HEK293T (cell line): Measurements from ENCODE around the gene SLC35A3.

ENCODE experiments used
- ARNT ChIP-seq: fragments of 450-650 bp; IDR thresholded peaks from 2 replicates; pipeline ENCODE4 v1.6.1; 2017; ENCODE audit warnings: mild to moderate bottlenecking
- BHLHE40 ChIP-seq: fragments of 450-650 bp; IDR thresholded peaks from 2 replicates; pipeline ENCODE4 v1.6.1; 2016; ENCODE audit warnings: mild to moderate bottlenecking, moderate library complexity, borderline replicate concordance
- ELF4 ChIP-seq: fragments of 450-650 bp; IDR thresholded peaks from 2 replicates; pipeline ENCODE4 v1.6.1; 2017; ENCODE audit warnings: antibody characterized with exemption
- FOXA1 ChIP-seq: fragments of 450-650 bp; IDR thresholded peaks from 2 replicates; pipeline ENCODE4 v1.6.1; 2016; ENCODE audit warnings: mild to moderate bottlenecking
- FOXK2 ChIP-seq: fragments of 450-650 bp; IDR thresholded peaks from 2 replicates; pipeline ENCODE4 v1.6.1; 2016; ENCODE audit warnings: mild to moderate bottlenecking
- FOXM1 ChIP-seq: fragments of 450-650 bp; IDR thresholded peaks from 2 replicates; pipeline ENCODE4 v1.6.1; 2017; ENCODE audit warnings: mild to moderate bottlenecking, borderline replicate concordance
- SUZ12 ChIP-seq: fragments of 450-650 bp; IDR thresholded peaks from 2 replicates; pipeline ENCODE4 v1.6.1; 2016; ENCODE audit warnings: mild to moderate bottlenecking
- TARDBP ChIP-seq: fragments of 450-650 bp; IDR thresholded peaks from 2 replicates; pipeline ENCODE4 v1.6.1; 2016
- ZNF384 ChIP-seq: fragments of 450-650 bp; IDR thresholded peaks from 2 replicates; pipeline ENCODE4 v1.6.1; 2016

- TF ChIP-seq TARDBP (no peak), ELF4 (no peak), FOXK2 (no peak), BHLHE40 (no peak), FOXA1 (no peak), SUZ12 (no peak), ARNT (no peak), ZNF384 (no peak), FOXM1 (no peak)
These were observed 17.3 kb upstream of the SLC35A3 start for GRCh38 chr1:99952522-99952921.
